Prostate gland (tissue), 2 donors: ENCODE data around the gene HP.

ENCODE experiments used
- CTCF ChIP-seq, 4 experiments: fragments of 200-600 bp in 2 of 4; fragments of 450-650 bp in 2 of 4; sonication (generic) in 2 of 4; IDR thresholded peaks; 1 replicate in 3 of 4; 2 replicates in 1 of 4; pipeline ENCODE4 v1.5.1; 2016 to 2019; ENCODE audit warnings: antibody characterized with exemption in 4 of 4, mild to moderate bottlenecking in 2 of 4, moderate library complexity in 2 of 4
- POLR2A ChIP-seq: fragments of 450-650 bp; IDR thresholded peaks from one replicate; pipeline ENCODE4 v1.6.1; 2016; ENCODE audit warnings: antibody characterized with exemption, mild to moderate bottlenecking
- POLR2AphosphoS5 ChIP-seq: sonication (generic); formaldehyde crosslinking; IDR thresholded peaks from one replicate; pipeline ENCODE4 v1.6.1; 2017; ENCODE audit warnings: antibody characterized with exemption

GRCh38 chr16:72085002-72085401, 30.7 kb downstream of the HP start:
- TF ChIP-seq CTCF (IDR thresholded peaks at IDR 0.05) = no peak
- TF ChIP-seq POLR2A = no peak
- TF ChIP-seq POLR2AphosphoS5 = no peak
